Lung microvascular endothelial cell (primary cell): ENCODE data around the gene ATG4D. TPM values are rescaled to one million over a fixed set of nuclear protein-coding genes. Genes with fewer than 3 reads are reported as not detected.

Experiments used
- DNase-seq, 2 donors: peaks; one replicate each; pipeline versions ENCODE4 v3.0.0 to v3.0.0-alpha.2; 2010; ENCODE audit warnings: low read depth in 2 of 2
- total RNA-seq: library from RNA; depleted of rRNA; stranded (reverse); fragments of >200 nt; gene quantifications from 2 replicates; pipeline ENCODE4 v1.2.1, GENCODE V29; 2014

ATG4D gene
- total RNA-seq, result 5.0 and 7.0 TPM in 2 replicates

- DNase-seq, result peak; percentile 41 to 52
These were observed at the start of gene ATG4D for GRCh38 chr19:10543420-10544241. TSS of gene ATG4D (plus strand) at chr19:10543904. CDS start at chr19:10544091, 187 bp downstream.

- no peak for DNase-seq
These were observed 46.3 kb upstream of the ATG4D start for GRCh38 chr19:10497371-10497770.

DNA sequence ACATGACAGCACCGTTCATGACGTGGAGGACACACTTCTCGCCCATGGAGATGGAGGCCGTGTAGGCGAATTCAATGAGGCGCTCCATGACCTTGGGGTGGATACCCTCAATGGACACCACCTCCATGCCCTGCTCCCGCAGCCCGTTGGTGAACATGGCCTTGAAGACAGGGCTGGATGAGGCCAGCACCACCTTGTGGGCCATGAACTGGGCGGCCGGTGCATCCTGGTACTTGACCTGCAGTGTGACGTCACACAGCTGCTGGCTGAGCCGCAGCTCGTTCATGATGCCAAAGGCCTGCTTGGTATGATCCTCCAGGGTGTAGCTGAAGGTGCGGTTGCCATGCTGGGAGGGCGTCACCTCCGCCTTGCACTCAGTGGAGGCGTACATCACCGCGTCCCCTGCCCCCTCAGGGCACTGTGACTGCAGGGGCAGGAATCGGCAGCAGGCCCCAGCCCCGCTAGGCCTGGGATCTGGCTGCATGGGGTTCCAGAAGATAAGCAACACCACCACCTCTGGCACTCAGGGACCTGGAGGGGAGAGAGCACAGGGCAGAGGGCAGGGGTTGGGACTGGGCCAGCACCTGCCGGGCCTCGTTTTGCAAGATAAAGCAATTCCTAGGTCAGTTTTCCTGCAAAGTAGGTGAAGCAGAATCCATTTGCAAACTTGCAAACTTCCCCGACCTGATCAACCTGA is 44.0 kb upstream of the ATG4D start:
- no peak for DNase-seq

GRCh38 chr19:10500247-10500592 is 43.5 kb upstream of the ATG4D start:
- no peak for DNase-seq

- DNase-seq, result peak; percentile 64 to 68
These were observed 41.7 kb upstream of the ATG4D start for GRCh38 chr19:10501971-10502523.

DNA sequence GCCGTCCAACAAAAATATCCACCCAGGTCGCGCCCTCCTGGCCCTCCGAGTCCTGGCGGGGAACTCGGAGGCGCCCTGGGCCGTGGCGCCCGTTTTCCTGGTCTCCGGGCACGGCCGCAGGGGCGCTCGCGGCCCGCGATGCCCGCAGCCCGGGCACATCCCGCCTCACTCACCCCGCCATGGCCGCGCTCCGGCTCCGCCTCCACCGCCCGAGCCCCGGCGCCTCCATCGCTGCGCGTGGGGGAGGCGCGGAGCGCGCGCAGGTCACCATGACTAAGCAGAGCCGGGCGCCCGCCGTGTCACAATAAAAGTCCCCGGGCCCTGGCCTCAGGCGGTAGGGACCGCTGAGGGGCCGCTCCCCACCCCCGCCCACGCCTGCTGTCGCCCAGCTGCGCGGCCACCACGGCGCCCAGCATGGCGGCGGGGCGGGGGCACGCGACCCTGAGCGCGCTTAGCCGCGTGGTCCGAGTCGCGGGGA is 41.1 kb upstream of the ATG4D start:
- DNase-seq, result peak; percentile 92 to 96

DNA sequence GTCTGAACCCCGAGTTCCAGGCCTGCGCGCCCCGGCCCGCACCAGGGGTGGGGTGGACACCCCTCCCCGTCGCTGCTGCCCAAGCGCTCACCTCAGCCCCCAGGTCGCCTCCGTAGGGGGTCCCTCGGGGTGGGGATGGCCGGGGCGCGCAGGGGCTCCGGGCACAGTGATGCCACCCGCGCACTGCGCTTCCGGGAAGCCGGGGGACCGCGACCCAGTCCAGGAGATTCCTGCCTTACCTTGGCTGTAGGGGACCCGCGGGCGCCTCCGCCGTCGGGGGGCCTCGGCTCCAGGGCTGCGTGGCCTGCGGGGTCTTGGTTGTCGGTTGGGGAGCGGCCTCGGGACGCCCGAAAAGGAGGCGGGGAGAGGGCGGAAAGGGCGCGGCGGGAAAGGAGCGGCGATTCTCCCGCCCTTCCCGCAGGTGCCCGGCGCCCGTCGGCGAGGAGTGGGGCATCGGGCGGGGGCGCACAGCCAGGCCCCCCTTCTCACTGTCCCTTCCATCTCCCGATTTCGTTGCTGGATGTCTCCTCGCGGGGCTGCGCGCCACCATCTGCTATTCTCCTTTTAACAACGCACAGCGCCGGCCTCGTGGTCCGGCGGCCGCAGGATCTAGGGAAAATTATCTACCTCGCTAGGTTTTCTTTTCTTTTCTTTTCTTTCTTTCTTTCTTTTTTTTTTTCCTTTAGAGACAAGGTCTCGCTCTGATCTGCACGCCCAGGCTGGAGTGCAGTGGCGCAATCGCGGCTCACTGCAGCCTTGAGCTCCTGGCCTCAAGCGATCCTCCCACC is 40.5 kb upstream of the ATG4D start, which contains the start of gene KEAP1:
TSS of gene KEAP1 (minus strand) at position 355 of the 788 bp plus-strand sequence. CDS start 3,323 bp downstream, outside the sequence.
- peak; percentile 32 to 60 for DNase-seq

DNA sequence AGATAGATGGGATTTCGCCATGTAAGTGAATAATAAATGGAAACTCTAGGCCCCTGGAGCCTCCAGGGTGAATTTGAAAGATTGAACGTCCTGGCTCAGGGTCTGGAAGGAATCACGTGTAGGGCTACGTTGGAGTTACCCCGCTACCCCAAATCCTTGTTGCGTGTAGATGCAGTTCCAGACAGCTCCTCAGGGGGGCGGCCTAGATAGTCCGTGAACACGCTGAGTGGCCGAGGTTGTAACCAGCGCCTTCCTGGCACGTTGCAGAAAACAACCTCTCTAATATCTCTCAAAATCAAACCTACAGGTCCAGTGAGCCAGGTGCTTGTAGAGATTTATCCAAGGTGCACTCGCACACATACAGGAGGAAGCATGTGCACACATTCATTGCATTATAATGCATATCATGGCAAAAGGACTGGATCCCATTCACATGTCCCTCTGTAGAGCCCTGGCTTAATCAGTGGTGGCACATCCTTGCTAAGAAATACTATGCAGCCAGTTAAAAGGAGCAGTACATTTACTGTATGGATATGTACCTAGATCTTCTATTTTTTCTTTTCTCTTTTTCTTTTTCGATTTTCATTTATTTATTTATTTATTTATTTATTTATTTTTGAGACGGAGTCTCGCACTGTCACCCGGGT is 38.0 kb upstream of the ATG4D start:
- DNase-seq, result peak; percentile 73 to 79

GRCh38 chr19:10508036-10508435 is 35.7 kb upstream of the ATG4D start:
- no peak for DNase-seq

DNA sequence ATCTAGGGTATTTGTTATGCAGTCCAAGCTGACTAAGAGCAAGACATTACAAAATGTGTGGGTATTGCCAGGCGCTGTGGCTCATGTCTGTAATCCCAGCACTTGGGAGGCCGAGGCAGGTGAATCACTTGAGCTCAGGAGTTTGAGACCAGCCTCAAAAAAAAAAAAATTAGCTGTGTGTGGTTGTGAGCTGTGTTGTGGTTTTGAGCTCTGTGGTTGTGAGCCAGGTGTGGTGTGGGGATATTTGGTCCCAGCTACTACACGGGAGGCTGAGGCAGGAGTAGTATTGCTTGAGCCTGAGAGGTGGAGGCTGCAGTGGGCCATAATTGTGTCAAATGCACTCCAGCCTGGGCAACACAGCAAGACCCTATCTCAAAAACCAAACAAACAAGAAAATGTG is 35.0 kb upstream of the ATG4D start:
- no peak for DNase-seq

GRCh38 chr19:10510301-10510802 is 33.4 kb upstream of the ATG4D start:
- DNase-seq, result no peak

GRCh38 chr19:10513223-10513622 is 30.5 kb upstream of the ATG4D start:
- DNase-seq, result no peak

DNA sequence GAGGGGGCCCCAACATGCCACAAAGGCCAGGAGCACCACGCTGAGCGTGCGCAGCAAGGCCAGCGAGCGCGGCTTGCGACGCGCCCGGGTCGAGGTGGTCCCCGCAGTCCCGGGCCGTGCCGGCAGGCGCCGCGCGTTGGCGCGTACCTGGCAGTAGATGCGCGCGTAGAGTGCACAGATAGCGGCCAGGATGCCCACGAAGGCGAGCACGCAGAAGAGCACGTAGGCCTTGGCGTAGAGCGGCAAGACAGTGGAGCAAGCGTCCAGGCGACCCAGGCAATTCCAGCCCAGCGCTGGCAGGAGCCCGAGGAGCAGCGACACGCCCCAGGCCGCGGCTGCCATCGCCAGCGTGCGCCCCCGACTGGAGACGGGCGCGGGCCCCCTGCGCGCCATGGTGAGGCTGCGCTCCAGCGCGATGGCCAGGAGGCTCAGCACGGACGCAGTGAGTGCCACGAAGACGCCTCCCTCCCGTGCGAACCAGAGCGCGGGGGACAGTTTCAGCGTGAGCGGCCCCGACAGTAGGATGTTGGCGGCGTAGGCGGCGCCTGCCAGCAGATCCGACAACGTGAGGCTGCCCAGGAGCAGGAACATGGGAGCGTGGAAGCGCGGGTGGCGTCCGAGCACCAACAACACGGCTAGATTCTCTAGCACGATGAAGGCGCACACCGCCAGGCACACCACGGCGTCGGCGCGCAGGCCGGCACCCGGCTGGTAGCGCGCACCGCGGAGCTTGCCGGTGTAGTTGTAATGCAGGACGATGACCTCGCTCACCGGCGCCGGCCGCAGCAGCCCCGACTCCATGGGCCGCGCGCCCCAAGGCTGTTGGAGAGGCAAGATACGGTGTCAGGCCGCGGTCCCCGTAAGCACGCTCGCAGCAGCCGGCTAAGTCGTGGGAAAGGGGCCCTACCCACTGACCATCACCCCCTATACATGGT is 29.2 kb upstream of the ATG4D start:
- DNase-seq, result peak in 1 of 2 donors; percentile 45

DNA sequence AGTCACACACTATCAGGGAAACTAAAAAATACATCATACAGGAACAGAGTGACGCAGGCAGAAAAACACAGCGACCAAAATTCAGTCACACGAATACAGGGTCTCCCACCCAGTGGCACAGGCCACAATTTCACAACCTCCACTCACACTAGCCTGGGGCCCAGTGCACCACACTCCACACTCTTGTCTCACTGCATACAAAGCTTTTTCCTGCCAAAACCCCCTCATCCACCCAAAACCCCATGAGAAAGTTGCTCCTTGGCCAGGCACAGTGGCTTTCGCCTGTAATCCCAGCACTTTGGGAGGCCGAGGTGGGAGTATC is 27.7 kb upstream of the ATG4D start:
- no peak for DNase-seq

DNA sequence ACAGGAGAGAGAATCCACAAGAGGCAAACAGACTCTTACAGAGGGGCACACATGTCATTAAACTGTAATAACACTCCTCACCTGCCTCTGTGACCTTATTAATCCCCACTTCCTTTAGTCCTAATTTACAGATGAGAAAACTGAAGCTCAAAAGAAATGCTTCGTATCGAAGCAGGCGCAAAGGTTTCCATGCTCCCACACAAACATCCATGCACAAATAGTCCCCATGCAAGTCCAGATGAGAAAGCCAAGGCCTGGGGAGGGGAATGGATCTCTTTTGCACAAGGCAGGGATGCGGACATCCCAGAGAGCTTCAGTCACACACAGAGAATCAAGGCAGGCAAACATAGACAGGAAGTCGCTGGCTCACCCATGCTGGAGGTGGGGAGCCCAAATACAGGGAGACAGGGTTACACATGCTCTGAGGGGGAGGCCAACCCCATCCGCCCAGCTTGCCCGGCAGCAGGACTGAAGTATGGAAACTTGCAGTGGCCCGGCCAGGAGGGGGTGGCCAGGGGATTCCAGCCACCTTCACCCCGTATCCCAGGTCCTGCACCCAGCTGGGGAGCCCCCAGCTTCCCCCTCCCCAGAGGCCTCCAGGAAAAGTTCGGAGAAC is 26.9 kb upstream of the ATG4D start:
- no peak for DNase-seq

DNA sequence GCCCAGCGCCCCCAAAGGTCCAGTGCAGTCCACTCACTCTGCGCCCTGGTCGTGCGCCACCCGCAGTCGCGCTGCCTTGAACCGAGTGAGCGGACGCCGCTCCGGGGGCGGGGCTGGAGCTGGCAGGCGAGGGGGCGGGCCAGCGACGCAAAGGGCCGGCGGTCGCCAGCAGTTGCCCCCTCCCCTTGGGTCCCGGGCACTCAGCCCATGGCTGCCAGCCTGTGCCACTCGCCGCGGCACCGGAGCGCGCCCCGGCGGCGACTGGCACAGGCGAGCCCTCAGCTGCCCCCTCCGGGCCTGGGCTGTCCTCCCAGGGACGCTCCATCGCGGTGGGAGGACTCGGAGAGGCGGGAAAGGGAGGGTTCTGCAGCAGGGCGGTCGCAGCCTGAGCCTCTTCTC is 26.3 kb upstream of the ATG4D start, which contains the start of gene S1PR5:
TSS of gene S1PR5 (minus strand) at position 87 of the 399 bp plus-strand sequence. CDS start 2,436 bp downstream, outside the sequence.
- DNase-seq, result peak in 1 of 2 donors; percentile 26

DNA sequence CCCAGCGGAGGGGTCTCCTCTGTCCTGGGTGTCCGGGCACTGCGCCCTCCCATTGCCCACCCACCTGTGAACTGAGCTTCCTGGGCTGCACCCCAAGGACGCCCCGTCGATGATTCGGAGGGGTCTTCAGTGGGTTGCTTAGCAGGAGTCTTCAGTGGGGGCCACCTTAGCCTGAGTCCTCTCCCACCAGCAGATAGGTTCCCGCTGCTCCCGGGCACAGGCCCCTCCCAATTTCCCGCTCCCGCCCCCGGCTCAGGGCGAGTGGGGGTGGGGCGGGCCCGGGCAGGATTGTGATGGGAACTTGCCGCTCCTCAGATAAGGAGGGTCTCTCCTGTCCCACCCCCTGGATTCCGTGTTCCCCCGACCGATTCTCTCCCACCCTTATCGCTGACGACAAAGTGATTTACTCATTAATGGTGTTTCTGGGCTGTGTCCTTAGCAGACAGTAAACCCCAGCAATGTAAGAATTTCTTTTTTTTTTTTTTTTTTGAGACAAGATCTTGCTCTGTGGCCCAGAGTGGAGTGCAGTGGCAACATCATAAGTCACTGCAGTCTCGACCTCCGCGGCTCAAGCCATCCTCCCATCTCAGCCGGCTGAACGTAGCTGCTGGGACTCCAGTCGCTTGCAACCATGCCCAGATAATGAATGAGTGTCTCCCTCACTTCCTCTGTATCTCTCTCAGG is 25.8 kb upstream of the ATG4D start:
- no peak for DNase-seq
